ENCODE results near the gene ANK3. TPM values are rescaled to one million over a fixed set of nuclear protein-coding genes. Genes with fewer than 3 reads are reported as not detected.

ANK3 gene
- polyA plus RNA-seq, 3 donors, result not detected

GRCh38 chr10:60041489-60042133 lies 348.1 kb downstream of the ANK3 start:
- intact Hi-C loops (cut with micrococcal nuclease), result no loop called here
- WGBS (ENCODE audit: insufficient coverage), result 83% methylated on average over 1 of the region's 3 CpGs
- Histone ChIP-seq H2AFZ (ENCODE audit: insufficient read depth, low read depth, low read length, poor library complexity, severe bottlenecking) (no peak overlapping the region), H3K9ac (ENCODE audit: insufficient read depth, low read length, poor library complexity, severe bottlenecking) (no peak overlapping the region), H3K27ac (ENCODE audit: low read depth in 1 of 2, low read length in 2 of 2) (no peak overlapping the region), H3K27me3 (ENCODE audit: control insufficient read depth in 2 of 2, insufficient read depth in 2 of 2, low read length in 2 of 2) (no peaks in the 10 kb centered on the region), H3K36me3 (replicated peaks in 1 of 2; ENCODE audit: control insufficient read depth in 1 of 2, insufficient read depth in 2 of 2, low read length in 2 of 2) (no peaks in the 10 kb centered on the region), H3K4me1 (ENCODE audit: control insufficient read depth in 1 of 2, insufficient read depth in 2 of 2, low read length in 2 of 2) (peaks cover 0 to 5% of the 10 kb centered on the region in 2 donors), H3K4me3 (replicated peaks in 1 of 3; ENCODE audit: low read depth in 2 of 3, low read length in 3 of 3) (no peak overlapping the region), H4K20me1 (ENCODE audit: insufficient read depth, low read length) (no peaks in the 10 kb centered on the region), H3K4me2 (replicated peaks; ENCODE audit: extremely low read depth, low read length, poor library complexity, severe bottlenecking) (no peak overlapping the region), H3K9me3 (replicated peaks in 1 of 2; ENCODE audit: control insufficient read depth in 1 of 2, insufficient read depth in 1 of 2, low read length in 2 of 2) (no peaks in the 10 kb centered on the region), H3K79me2 (ENCODE audit: insufficient read depth, low read length) (no peaks in the 10 kb centered on the region)
- TF ChIP-seq, protein P1, sequence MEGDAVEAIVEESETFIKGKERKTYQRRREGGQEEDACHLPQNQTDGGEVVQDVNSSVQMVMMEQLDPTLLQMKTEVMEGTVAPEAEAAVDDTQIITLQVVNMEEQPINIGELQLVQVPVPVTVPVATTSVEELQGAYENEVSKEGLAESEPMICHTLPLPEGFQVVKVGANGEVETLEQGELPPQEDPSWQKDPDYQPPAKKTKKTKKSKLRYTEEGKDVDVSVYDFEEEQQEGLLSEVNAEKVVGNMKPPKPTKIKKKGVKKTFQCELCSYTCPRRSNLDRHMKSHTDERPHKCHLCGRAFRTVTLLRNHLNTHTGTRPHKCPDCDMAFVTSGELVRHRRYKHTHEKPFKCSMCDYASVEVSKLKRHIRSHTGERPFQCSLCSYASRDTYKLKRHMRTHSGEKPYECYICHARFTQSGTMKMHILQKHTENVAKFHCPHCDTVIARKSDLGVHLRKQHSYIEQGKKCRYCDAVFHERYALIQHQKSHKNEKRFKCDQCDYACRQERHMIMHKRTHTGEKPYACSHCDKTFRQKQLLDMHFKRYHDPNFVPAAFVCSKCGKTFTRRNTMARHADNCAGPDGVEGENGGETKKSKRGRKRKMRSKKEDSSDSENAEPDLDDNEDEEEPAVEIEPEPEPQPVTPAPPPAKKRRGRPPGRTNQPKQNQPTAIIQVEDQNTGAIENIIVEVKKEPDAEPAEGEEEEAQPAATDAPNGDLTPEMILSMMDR (IDR thresholded peaks at IDR 0.05), result no peak
- Mint-ChIP-seq H3K4me1 (peaks cover 7% of the 10 kb centered on the region), H3K27ac (no peak overlapping the region), H3K4me3 (no peak overlapping the region), H3K27me3 (ENCODE audit: low read depth in 3 of 3) (peaks cover 0 to 2% (median 0%) of the 10 kb centered on the region in 3 donors), H3K9me3 (no peaks in the 10 kb centered on the region), H3K36me3 (no peaks in the 10 kb centered on the region)
- peak in 1 of 3 donors; percentile 5 for DNase-seq

DNA sequence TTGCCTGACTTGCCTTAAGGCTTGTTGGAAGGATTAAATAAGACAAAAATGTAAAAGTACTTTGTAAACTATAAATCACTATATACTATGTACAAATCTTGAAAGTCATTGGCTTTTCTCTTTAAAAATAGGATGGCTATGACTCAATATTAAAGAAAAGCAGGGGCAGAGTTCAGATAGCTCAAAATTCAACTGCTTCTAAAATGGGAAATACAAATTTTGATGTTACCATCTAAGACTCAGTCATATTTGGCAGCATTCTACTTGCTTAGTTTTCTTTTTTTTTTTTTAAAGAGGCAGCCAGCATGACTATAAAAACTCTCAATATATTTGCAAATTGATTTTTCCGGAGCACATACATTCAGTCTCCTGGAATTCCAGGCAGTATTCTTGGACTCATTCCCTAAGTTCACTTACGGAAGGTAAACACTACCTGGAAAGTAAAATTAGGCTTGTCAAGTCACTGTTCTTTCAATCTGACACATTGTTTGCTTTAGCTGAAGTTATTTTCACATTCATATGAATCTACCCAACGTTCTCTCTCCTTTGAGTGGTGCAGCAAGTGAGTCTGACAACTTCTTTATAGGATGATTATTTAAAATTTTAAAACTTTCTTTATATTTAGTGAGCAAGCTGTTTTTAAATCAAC lies 349.5 kb downstream of the ANK3 start:
- no peak overlapping the region for H3K9ac ChIP-seq (ENCODE audit: insufficient read depth, low read length, poor library complexity, severe bottlenecking)
- Mint-ChIP-seq H3K36me3 (no peaks in the 10 kb centered on the region), H3K9me3 (no peaks in the 10 kb centered on the region), H3K4me1 (peaks cover 5% of the 10 kb centered on the region), H3K4me3 (no peak overlapping the region), H3K27me3 (ENCODE audit: low read depth in 3 of 3) (peaks cover 0 to 2% (median 0%) of the 10 kb centered on the region in 3 donors), H3K27ac (no peak overlapping the region)
- no peaks in the 10 kb centered on the region for H3K9me3 ChIP-seq (replicated peaks in 1 of 2; ENCODE audit: control insufficient read depth in 1 of 2, insufficient read depth in 1 of 2, low read length in 2 of 2)
- 100% methylated on average over 1 of the region's 3 CpGs for WGBS (ENCODE audit: insufficient coverage)
- TF ChIP-seq, protein P1 (IDR thresholded peaks at IDR 0.05), result no peak
- H3K36me3 ChIP-seq (replicated peaks in 1 of 2; ENCODE audit: control insufficient read depth in 1 of 2, insufficient read depth in 2 of 2, low read length in 2 of 2), result no peaks in the 10 kb centered on the region
- no peaks in the 10 kb centered on the region for H4K20me1 ChIP-seq (ENCODE audit: insufficient read depth, low read length)
- intact Hi-C loops (cut with micrococcal nuclease), result no loop called here
- no peak overlapping the region for H3K4me2 ChIP-seq (replicated peaks; ENCODE audit: extremely low read depth, low read length, poor library complexity, severe bottlenecking)
- DNase-seq, result no peak
- H3K27me3 ChIP-seq (ENCODE audit: control insufficient read depth in 2 of 2, insufficient read depth in 2 of 2, low read length in 2 of 2), result no peaks in the 10 kb centered on the region
- peaks cover 0 to 5% of the 10 kb centered on the region in 2 donors for H3K4me1 ChIP-seq (ENCODE audit: control insufficient read depth in 1 of 2, insufficient read depth in 2 of 2, low read length in 2 of 2)
- no peaks in the 10 kb centered on the region for H3K79me2 ChIP-seq (ENCODE audit: insufficient read depth, low read length)
- H3K27ac ChIP-seq (ENCODE audit: low read depth in 1 of 2, low read length in 2 of 2), result no peak overlapping the region
- no peak overlapping the region for H2AFZ ChIP-seq (ENCODE audit: insufficient read depth, low read depth, low read length, poor library complexity, severe bottlenecking)
- no peak overlapping the region for H3K4me3 ChIP-seq (replicated peaks in 1 of 3; ENCODE audit: low read depth in 2 of 3, low read length in 3 of 3)

Data from CD14-positive monocyte (primary cell).